D721Med (cell line): ENCODE results near the gene DUSP28.

Source experiments
- DNase-seq: peaks from one replicate; pipeline ENCODE4 v3.0.0; 2011; ENCODE audit warnings: low spot score; ENCODE audit not compliant: insufficient read length
- FAIRE-seq: peaks from 2 replicates; lab custom pipeline; 2011; peaks lifted over from hg19 to GRCh38; lab: Jason Lieb, UNC
- CTCF ChIP-seq: IDR thresholded peaks from 2 replicates; pipeline ENCODE4 v1.5.1; 2012; ENCODE audit warnings: mild to moderate bottlenecking, control low read depth; ENCODE audit not compliant: insufficient read depth; ENCODE audit errors: missing control alignments

The DUSP28 gene

GRCh38 chr2:240571314-240571973 is 11.3 kb downstream of the DUSP28 start:
- FAIRE-seq (no peak), DNase-seq (no peak)
- no peak for TF ChIP-seq CTCF

- TF ChIP-seq CTCF = no peak
- FAIRE-seq = no peak
- DNase-seq = no peak
Measured at GRCh38 chr2:240572141-240573031, 12.2 kb downstream of the DUSP28 start.

DNA sequence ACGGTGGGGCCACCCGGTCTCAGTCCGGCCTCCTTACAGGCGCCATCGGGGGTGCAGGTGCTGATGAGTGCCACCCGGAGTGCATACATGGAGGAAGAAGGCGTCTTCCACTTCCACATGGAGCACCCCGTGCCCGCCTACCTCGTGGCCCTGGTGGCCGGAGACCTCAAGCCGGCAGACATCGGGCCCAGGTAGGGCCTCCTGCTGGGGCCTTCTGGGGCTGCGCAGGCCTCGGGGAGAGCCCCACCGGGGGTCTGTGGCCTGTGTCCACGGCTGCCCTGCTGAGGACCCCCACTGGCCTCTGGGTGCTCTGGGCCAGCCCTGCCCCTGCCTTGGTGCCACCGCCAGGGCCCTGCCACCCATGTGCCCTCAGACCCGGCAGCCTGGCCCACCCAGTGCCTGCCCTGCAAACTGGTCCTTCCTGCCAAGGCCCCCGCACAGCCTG is 12.9 kb downstream of the DUSP28 start:
- no peak for FAIRE-seq
- no peak for DNase-seq
- TF ChIP-seq CTCF = no peak

- no peak for FAIRE-seq
- no peak for DNase-seq
- TF ChIP-seq CTCF = no peak
Measured at GRCh38 chr2:240573516-240574385, 13.6 kb downstream of the DUSP28 start.

- no peak for FAIRE-seq
- no peak for TF ChIP-seq CTCF
Measured at GRCh38 chr2:240574386-240575100, 14.4 kb downstream of the DUSP28 start.

More at GRCh38 chr2:240574386-240575100, 14.4 kb downstream of the DUSP28 start:
- DNase-seq = no peak
